HT1080 (cell line): ENCODE results near the gene DIAPH1. TPM values are rescaled to one million over a fixed set of nuclear protein-coding genes. Genes with fewer than 3 reads are reported as not detected.
A peak's percentile ranks its signal among the peaks of the same experiment; 100 is the strongest.

Experiments used
- DNase-seq: peaks from one replicate; pipeline ENCODE4 v3.0.0-alpha.2; 2015; ENCODE audit warnings: low read depth
- total RNA-seq: library from RNA; depleted of rRNA; stranded (reverse); fragments of >200 nt; shearing (Covaris generic); gene quantifications from 2 replicates; pipeline ENCODE4 v1.2.3, GENCODE V29; 2014

The DIAPH1 gene
- total RNA-seq, 1 experiment from 2014 or later: 60.8 TPM

GRCh38 chr5:141565826-141566570 is 52.8 kb downstream of the DIAPH1 start:
- DNase-seq: no peak

GRCh38 chr5:141564216-141564692 is 54.5 kb downstream of the DIAPH1 start:
- DNase-seq: peak; percentile 94

GRCh38 chr5:141560725-141561483 is 57.9 kb downstream of the DIAPH1 start:
- DNase-seq: peak; percentile 93

GRCh38 chr5:141560151-141560550 is 58.6 kb downstream of the DIAPH1 start:
- no peak for DNase-seq

- peak; percentile 61 for DNase-seq
These were observed 59.3 kb downstream of the DIAPH1 start for GRCh38 chr5:141559461-141559860.

GRCh38 chr5:141558150-141558549 is 60.6 kb downstream of the DIAPH1 start:
- DNase-seq: peak; percentile 50

GRCh38 chr5:141557681-141558136 is 61.1 kb downstream of the DIAPH1 start:
- peak; percentile 99 for DNase-seq

GRCh38 chr5:141547921-141548320 is 70.9 kb downstream of the DIAPH1 start:
- DNase-seq: no peak

- no peak for DNase-seq
These were observed 71.3 kb downstream of the DIAPH1 start for GRCh38 chr5:141547488-141547887.

GRCh38 chr5:141543053-141543452 is 75.7 kb downstream of the DIAPH1 start:
- no peak for DNase-seq

- no peak for DNase-seq
These were observed 84.1 kb downstream of the DIAPH1 start for GRCh38 chr5:141534492-141535213.

GRCh38 chr5:141533897-141534296 is 84.9 kb downstream of the DIAPH1 start:
- DNase-seq: no peak

- no peak for DNase-seq
These were observed 86.1 kb downstream of the DIAPH1 start for GRCh38 chr5:141532726-141533125.

- DNase-seq: no peak
These were observed 88.9 kb downstream of the DIAPH1 start for GRCh38 chr5:141529873-141530272.

GRCh38 chr5:141529002-141529401 is 89.8 kb downstream of the DIAPH1 start:
- DNase-seq: no peak

- DNase-seq: no peak
These were observed 90.4 kb downstream of the DIAPH1 start for GRCh38 chr5:141528291-141528984.

- no peak for DNase-seq
These were observed 91.4 kb downstream of the DIAPH1 start for GRCh38 chr5:141527426-141527825.

GRCh38 chr5:141525653-141526052 is 93.1 kb downstream of the DIAPH1 start:
- DNase-seq: no peak

- peak; percentile 97 for DNase-seq
These were observed 93.9 kb downstream of the DIAPH1 start for GRCh38 chr5:141524604-141525597.

GRCh38 chr5:141523991-141524390 is 94.8 kb downstream of the DIAPH1 start:
- no peak for DNase-seq
